CD4-positive, alpha-beta T cell treated with Interleukin-12 subunit alpha and Interleukin-12 subunit beta, for 1 hour (primary cell): ENCODE measurements around the gene HINT2.

Experiments
- DNase-seq: peaks from one replicate; pipeline ENCODE4 v3.0.0-alpha.2; 2020

HINT2 gene

GRCh38 chr9:35771534-35771933, 43.3 kb downstream of the HINT2 start:
- DNase-seq = no peak

- DNase-seq = no peak
Observed at GRCh38 chr9:35771075-35771433, 43.8 kb downstream of the HINT2 start.

GRCh38 chr9:35769763-35770162, 45.1 kb downstream of the HINT2 start:
- DNase-seq = no peak

- DNase-seq = no peak
Observed at GRCh38 chr9:35767458-35767857, 47.4 kb downstream of the HINT2 start.

- DNase-seq = no peak
Observed at GRCh38 chr9:35766997-35767396, 47.8 kb downstream of the HINT2 start.

GRCh38 chr9:35763803-35764202, 51.0 kb downstream of the HINT2 start:
- no peak for DNase-seq

- DNase-seq = no peak
Observed at GRCh38 chr9:35763181-35763580, 51.7 kb downstream of the HINT2 start.
